K562 (cell line): Measurements from ENCODE around the gene NFAM1.
A peak's percentile ranks its signal among the peaks of the same experiment; 100 is the strongest.

Experiments
- CREB3 ChIP-seq: fragments of 450-650 bp; conservative IDR thresholded peaks from 2 replicates; pipeline ENCODE4 v1.6.1; 2016; ENCODE audit warnings: missing genetic modification characterization, low read depth, mild to moderate bottlenecking, missing compliant biosample characterization, moderate library complexity
- CTCF ChIP-seq, 3 experiments: IDR thresholded peaks in 2 of 3; conservative IDR thresholded peaks in 1 of 3; 2 replicates each; pipeline ENCODE4 v1.5.1; 2011 to 2012; ENCODE audit warnings: low read length in 3 of 3, mild to moderate bottlenecking in 3 of 3, control low read depth in 2 of 3, improper control_type of control experiment in 1 of 3, inconsistent platforms in 1 of 3, low read depth in 1 of 3, mixed read lengths in 1 of 3, moderate library complexity in 1 of 3; ENCODE audit not compliant: insufficient read depth in 2 of 3
- DEAF1 ChIP-seq: fragments of 450-650 bp; formaldehyde crosslinking; IDR thresholded peaks from 2 replicates; pipeline ENCODE4 v1.4.0; 2020; ENCODE audit warnings: mild to moderate bottlenecking, moderate library complexity
- ETV1 ChIP-seq: fragments of 450-650 bp; conservative IDR thresholded peaks from 2 replicates; pipeline ENCODE4 v1.6.1; 2016; ENCODE audit warnings: missing genetic modification characterization, control low read depth, low read depth, missing compliant biosample characterization
- FOXJ3 ChIP-seq: sonication (generic); formaldehyde crosslinking; IDR thresholded peaks from 2 replicates; pipeline ENCODE4 v1.4.0; 2020; ENCODE audit warnings: mild to moderate bottlenecking, missing genetic modification reagents
- FOXP4 ChIP-seq: sonication (generic); formaldehyde crosslinking; IDR thresholded peaks from 2 replicates; pipeline ENCODE4 v1.8.0; 2022; ENCODE audit warnings: mild to moderate bottlenecking, missing genetic modification reagents, borderline replicate concordance
- TAF1 ChIP-seq: IDR thresholded peaks from 2 replicates; pipeline ENCODE4 v1.6.1; 2011; ENCODE audit warnings: mild to moderate bottlenecking, low read length, moderate library complexity; ENCODE audit not compliant: insufficient read depth, control insufficient read depth, severe bottlenecking; ENCODE audit errors: extremely low read depth
- TEAD4 ChIP-seq, 2 experiments: sonication (generic) in 1 of 2; formaldehyde crosslinking in 1 of 2; IDR thresholded peaks; 2 replicates each; pipeline versions ENCODE4 v1.6.1 to v1.8.0; 2012 to 2022; ENCODE audit warnings: borderline replicate concordance in 1 of 2, inconsistent platforms in 1 of 2, low read length in 1 of 2, mild to moderate bottlenecking in 1 of 2, missing genetic modification reagents in 1 of 2
- ZBTB9 ChIP-seq: fragments of 450-650 bp; formaldehyde crosslinking; IDR thresholded peaks from 2 replicates; pipeline ENCODE4 v1.4.0; 2020; ENCODE audit warnings: mild to moderate bottlenecking, moderate library complexity
- ZNF174 ChIP-seq: fragments of 250-450 bp; sonication (Bioruptor Pico); IDR thresholded peaks from 2 replicates; pipeline ENCODE4 v1.4.0; 2020; ENCODE audit warnings: mild to moderate bottlenecking

GRCh38 chr22:42462016-42462415, 29.8 kb upstream of the NFAM1 start:
- TF ChIP-seq FOXP4 (CRISPR knock-in tag): no peak
- TF ChIP-seq ZBTB9 (CRISPR knock-in tag): no peak
- no peak for TF ChIP-seq ETV1
- TF ChIP-seq CTCF (IDR thresholded peaks at IDR 0.05 in 2 of 3, conservative IDR thresholded peaks at IDR 0.05 in 1 of 3; ENCODE audit: insufficient read depth in 2 of 3, low read depth in 1 of 3, low read length in 3 of 3): peak in 1 of 3 experiments; percentile 12; a peak in 1 of 6 replicates
- TF ChIP-seq FOXJ3: no peak
- peak; percentile 94 for TF ChIP-seq TEAD4 (IDR thresholded peaks at IDR 0.05; ENCODE audit: low read length)
- no peak for TF ChIP-seq TEAD4 (CRISPR knock-in tag; IDR thresholded peaks at IDR 0.05; ENCODE audit: borderline replicate concordance)
- TF ChIP-seq DEAF1 (CRISPR knock-in tag): no peak
- TF ChIP-seq TAF1: no peak
- TF ChIP-seq ZNF174 (CRISPR knock-in tag): no peak
- no peak for TF ChIP-seq CREB3 (tag)
